GM20000 (cell line): ENCODE data around the gene ARHGEF26.

Experiments
- DNase-seq: peaks from one replicate; pipeline ENCODE4 v3.0.0; 2012; ENCODE audit warnings: low spot score
- CTCF ChIP-seq: IDR thresholded peaks from 2 replicates; pipeline ENCODE4 v1.5.1; 2012; ENCODE audit warnings: mild to moderate bottlenecking, control low read depth; ENCODE audit errors: extremely low read depth, missing control alignments

ARHGEF26 gene

GRCh38 chr3:154188437-154188836, 67.2 kb downstream of the ARHGEF26 start:
- DNase-seq = no peak
- no peak for TF ChIP-seq CTCF

- DNase-seq = no peak
- no peak for TF ChIP-seq CTCF
Observed at GRCh38 chr3:154188846-154189245, 67.7 kb downstream of the ARHGEF26 start.

GRCh38 chr3:154191520-154191919, 70.3 kb downstream of the ARHGEF26 start:
- no peak for DNase-seq
- no peak for TF ChIP-seq CTCF

- no peak for DNase-seq
- no peak for TF ChIP-seq CTCF
Observed at GRCh38 chr3:154192225-154192624, 71.0 kb downstream of the ARHGEF26 start.

GRCh38 chr3:154193000-154193615, 71.9 kb downstream of the ARHGEF26 start:
- DNase-seq = no peak
- TF ChIP-seq CTCF = no peak

GRCh38 chr3:154194877-154195276, 73.7 kb downstream of the ARHGEF26 start:
- DNase-seq = no peak
- TF ChIP-seq CTCF = no peak

GRCh38 chr3:154195620-154196356, 74.6 kb downstream of the ARHGEF26 start:
- DNase-seq = no peak
- TF ChIP-seq CTCF = no peak
